ENCODE measurements around the gene RIMBP3C.
"Not testable (repeated sequence)": the region's sequence is repeated elsewhere in the genome, so short reads cannot be mapped to it uniquely, and the experiment has no call there.

RIMBP3C gene

DNA sequence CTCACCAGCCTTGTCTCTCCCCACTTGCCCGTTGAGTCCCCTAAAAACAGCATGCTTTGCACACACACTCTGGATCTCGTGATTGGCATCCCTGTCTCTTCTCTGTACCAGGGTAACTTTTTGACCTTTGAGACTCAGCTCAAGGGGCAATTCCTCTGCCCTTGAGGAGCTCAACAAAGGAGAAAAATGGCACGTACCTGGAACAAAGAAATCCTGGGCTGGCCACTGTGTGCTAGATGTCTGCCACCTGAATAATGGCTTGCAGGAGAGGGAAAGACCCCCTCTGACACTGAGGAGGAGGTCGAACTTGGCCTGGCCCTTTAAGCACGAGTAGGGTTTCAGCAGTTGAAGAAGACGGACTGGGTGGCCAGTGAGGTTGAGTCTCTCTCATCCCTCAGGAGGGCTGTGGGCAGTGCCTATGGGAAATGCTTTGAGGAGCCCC is 22.1 kb upstream of the RIMBP3C start:
- no peak for DNase-seq (ENCODE audit: low read depth in 3 of 3)

DNA sequence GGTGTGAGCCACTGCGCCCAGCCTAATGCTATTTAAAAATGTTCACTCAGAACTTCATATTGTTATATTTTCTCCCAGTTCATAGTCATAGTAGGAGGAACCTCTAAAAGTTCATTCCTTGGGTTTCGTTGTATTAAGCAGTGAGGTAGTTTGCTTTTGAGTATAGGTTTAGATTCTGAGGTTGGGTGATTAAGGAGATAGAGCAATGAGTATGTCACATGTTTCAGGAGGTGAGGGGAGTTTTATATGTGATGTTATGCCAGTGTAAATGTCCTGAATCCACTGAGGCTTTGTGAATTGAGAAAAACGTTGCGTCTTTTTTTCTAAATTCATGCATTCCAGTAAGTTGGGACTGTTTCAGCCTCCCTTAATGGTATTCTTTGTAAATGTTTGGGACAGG is 20.4 kb upstream of the RIMBP3C start:
- DNase-seq (ENCODE audit: low read depth in 3 of 3): no peak

DNA sequence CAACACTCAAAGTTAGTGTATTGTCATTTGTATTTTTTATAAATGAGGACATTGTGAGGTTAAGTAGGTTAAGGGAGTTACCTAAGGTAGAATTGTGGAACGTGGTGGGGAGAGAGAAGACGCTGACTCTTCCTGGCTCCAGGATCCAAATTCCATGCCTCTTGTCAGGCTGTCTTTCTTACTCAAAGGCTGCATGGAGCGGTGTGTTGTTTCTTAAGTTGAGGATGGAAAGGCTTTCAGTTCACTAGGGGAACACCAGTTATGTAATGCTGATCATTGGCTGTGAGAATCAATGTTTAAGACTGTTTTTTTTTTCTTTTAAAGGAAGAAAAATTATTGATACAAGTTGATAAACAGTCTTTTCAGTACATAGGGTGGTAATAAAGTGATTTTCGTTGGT is 19.1 kb upstream of the RIMBP3C start:
- DNase-seq (ENCODE audit: low read depth in 3 of 3): no peak

DNA sequence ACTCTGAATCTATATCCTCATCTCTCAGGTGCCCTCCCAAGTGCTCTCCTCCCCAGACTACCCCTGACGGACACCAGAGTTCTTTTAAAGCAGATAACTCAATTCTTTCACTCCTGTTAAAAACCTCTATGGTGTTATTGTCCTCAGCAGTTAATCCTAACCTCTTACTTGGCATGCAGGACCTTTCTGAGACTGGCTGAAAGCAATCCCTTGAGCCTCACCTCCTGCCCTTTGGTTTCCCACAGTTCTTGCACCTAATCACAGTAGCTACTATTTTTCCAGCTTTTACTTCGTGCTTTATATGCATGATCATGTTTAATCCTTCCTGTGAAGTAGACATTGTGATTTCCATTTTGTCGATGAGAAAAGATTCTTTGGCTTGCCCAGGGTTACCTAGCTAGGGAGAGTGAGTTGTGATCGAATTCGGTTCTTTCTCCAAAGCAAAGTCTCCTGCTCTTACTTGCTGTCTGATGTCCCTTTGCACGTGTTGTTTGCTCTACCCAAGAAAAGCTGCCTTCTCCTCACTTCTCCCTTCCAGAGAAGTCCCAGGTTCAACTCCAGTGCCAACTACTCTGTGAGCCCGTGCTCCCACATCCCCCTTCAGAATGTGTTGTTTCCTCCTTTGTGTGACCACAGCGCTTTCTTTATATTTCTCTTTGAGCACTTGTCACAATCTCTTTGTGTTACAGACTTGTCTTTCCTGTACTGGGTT is 18.4 kb upstream of the RIMBP3C start:
- no peak for DNase-seq (ENCODE audit: low read depth in 3 of 3)

DNA sequence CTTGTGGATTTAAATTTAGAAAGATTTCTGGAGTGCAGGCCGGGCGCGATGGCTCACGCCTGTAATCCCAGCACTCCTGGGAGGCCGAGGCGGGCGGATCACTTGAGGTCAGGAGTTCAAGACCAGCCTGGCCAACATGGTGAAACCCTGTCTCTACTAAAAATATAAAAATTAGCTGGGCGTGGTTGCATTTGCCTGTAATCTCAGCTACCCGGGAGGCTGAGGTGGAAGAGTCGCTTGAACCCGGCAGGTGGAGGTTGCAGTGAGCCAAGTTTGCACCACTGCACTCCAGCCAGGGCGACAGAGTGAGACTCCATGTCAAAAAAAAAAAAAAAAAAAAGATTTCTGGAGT is 17.8 kb upstream of the RIMBP3C start:
- DNase-seq (ENCODE audit: low read depth in 3 of 3): not testable (repeated sequence)

DNA sequence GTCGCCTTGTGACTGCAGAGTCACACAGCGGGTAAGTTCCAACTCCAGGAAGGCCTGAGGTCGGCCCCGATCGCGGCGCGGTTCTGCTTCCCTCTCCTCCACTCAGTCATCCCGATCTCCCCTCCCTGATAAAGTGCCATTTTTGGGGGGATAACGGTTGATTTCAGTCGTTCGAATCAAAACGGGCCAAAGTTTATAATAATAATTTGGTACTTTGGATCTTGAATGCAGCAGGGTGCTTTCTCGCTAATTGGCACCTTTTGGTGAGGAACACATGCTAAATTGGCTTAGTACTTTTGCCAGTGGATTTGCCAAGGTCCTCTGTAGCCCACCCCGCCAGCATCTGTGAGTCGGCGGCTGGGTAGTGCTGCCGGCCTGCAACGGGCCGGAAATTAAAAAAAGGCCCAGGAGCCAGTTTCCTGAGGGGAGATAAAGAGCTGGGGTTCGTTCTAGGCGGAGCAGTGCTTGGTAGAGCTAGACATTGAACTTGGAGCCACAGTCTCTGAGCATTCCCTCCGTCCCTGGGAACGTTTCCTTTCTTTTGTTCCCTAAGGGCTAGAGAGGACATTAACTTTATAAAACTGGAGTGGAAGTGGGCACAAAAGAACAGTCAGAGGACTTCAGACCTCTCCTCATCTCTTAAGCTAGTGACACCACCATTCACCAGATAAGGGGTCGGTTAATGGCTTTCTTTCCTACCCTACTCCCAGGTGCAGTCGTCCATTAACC is 17.2 kb upstream of the RIMBP3C start:
- no peak for DNase-seq (ENCODE audit: low read depth in 3 of 3)

DNA sequence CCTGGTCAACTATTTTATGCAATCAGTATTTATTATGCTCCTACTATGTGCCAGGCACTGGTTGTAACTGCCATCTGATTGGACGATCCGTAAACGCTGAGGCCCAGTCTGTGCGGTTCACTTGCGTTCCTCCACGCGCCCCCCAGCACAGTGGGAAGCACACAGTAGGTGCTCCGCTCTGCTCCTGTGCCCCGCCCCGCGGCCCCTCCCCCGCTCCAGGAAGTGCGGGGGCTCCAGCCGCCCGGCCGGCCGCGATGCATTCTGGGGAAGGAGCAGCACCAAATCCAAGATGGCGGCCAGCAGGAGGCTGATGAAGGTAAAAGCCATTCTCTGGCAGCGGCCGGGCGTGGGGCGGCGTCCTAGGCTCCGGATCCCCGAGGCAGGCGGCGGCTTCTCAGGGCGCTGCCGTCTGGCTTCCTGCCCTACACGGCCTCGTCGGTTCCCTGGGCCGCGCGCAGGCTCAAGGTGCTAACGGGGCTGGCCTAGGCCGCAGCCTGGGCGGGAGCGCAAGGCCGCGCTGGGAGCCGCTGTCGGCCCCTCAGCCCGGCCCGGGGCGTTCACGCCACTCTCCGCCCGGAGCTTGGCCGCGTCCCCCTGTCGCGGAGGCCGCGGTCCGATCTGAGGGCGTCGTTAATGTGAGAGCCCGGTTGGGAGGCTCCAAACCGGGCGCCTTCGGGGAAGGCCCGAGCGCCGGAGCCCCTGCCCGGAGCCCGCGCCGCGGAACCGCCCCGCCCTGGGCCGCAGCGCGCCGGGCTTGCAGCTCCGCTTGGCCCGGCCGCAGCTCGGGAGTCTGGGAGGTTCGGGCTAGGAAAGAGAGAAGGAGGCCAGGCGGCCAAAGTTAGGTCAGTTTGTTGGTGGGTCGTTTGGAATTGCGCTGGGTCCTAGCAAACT is 16.4 kb upstream of the RIMBP3C start, which contains the start of gene UBE2L3:
Gene UBE2L3, plus strand, starts transcription at position 259 of the 891 bp plus-strand sequence. Its CDS starts 31 bp downstream, at position 290.
- DNase-seq (ENCODE audit: low read depth in 3 of 3): peak; percentile 66 to 75 (median 68)

- no peak for DNase-seq (ENCODE audit: low read depth in 3 of 3)
These were observed 13.2 kb upstream of the RIMBP3C start for GRCh38 chr22:21564411-21564810.

GRCh38 chr22:21563912-21564311 is 12.7 kb upstream of the RIMBP3C start:
- DNase-seq (ENCODE audit: low read depth in 3 of 3): no peak

- DNase-seq (ENCODE audit: low read depth in 3 of 3): not testable (repeated sequence)
These were observed 9.4 kb upstream of the RIMBP3C start for GRCh38 chr22:21560657-21561056.

DNA sequence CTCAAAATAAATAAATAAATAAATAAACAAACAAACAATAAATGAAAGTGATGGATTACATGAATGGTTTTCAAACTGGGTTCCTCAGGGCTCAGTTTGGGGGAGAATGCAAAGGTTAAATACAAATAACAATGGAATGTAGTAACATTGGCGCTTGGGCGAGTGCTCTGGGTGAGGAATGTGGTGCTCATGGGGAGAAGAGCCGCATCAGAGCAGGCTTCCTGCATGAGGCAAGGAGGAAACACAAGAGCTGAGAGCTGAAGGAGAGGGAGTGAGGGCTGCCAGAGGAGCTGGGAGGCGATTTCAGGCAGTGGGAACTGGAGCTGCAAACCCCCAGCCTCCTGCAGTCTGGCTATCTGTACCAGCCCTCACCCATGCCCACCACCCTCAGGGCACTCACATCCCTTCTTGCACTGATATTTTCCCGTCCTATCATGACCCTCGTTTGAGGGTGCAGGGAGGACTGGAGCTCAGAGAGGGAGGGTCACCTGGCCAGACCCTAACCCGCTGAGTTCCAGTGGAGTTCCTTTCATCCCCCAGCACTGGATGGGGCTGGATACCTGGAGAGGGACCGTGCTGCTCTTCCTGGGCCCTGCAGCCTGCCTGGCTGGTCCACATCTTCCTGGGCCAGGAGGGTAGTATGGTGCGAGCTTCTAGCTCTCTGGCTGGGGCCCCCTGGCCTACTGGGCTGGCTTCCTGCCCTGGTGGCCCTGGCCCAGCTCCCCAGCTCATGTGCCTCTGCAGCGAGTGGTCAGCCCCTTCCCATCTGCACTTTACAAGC is 8.3 kb upstream of the RIMBP3C start:
- DNase-seq (ENCODE audit: low read depth in 3 of 3): not testable (repeated sequence)

DNA sequence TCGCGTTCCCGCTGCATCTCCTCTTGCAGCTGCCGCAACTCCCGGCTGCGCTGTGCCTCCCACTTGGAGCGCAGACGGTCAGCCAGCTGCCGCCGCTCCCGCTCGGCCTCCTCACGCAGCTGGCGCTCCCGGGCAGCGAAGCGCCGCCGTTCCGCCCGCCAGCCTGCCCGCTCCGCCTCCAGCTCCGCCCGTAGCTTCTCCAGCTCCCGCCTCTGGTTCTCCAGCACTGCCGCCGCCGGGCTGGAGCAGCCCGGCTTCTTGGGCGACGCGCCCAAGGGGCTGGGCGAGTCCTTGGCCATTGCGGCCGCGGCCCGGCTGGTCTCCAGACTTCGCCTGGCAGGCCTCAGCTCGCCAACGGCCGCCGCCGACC is 598 bp downstream of the RIMBP3C start:
- not testable (repeated sequence) for DNase-seq (ENCODE audit: low read depth in 3 of 3)

GRCh38 chr22:21550008-21550677 is 1.1 kb downstream of the RIMBP3C start:
- DNase-seq (ENCODE audit: low read depth in 3 of 3): not testable (repeated sequence)

DNA sequence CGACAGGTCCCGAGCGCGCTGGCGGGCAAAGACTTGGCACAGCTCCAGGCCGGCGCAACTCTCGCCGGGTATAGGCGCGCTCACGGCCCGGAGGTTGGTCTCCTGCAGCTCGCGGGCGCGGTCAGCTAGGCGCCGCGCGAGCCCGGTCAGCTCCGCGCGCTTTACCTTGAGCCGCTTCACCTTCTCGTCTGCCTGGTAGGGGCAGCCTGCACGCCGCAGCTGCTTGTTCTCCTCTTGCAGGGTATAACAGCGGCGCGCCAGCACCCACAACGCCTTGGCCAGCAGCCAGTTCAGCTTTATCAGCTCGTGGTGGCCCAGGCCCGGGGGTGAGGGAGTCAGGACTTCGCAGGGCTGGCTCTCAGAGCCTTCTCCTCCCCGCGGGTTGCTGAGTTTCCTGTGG is 1.7 kb downstream of the RIMBP3C start:
- DNase-seq (ENCODE audit: low read depth in 3 of 3): not testable (repeated sequence)

DNA sequence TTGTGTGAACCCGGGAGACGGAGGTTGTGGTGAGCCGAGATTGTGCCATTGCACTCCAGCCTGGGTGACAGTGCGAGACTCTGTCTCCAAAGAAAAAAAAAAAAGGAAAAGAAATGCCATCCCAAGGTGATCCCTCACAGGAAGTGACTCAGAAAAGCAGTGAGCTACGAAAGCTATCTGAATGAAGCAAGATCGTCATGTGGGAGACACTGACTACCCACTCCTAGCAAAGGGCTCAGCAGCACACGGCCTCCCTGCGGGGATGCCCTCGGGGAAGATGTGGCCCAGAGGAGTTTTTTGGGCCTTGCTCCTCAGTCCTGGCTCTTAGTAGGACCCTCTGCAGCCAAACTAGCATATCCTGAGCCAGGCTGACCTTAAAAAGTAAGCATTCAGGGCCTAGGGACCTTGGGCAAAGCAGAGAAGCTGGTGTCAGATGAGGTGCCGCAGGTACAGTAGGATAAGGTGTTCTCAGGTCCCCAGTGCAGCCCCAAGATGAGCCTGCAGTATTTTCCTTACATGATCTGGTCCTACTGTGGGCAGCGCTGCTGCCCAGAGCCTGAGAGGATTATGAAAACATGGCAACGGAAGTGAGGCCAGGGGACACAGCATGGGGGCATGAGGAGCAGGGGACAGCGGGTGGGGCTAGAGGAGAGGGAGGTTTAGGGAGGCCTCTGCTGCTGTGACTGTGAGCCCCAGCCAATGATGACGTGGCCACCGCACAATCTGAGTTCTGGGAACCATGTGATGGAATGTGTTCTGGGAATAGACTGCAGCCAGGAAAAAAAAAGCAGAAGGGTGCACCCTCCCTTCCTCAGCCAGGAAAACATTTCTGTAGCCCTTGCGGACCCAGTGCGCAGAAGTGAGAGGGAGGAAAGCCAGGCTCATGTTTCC is 6.6 kb downstream of the RIMBP3C start:
- DNase-seq (ENCODE audit: low read depth in 3 of 3): not testable (repeated sequence)

GRCh38 chr22:21539862-21540261 is 11.4 kb downstream of the RIMBP3C start:
- not testable (repeated sequence) for DNase-seq (ENCODE audit: low read depth in 3 of 3)

DNA sequence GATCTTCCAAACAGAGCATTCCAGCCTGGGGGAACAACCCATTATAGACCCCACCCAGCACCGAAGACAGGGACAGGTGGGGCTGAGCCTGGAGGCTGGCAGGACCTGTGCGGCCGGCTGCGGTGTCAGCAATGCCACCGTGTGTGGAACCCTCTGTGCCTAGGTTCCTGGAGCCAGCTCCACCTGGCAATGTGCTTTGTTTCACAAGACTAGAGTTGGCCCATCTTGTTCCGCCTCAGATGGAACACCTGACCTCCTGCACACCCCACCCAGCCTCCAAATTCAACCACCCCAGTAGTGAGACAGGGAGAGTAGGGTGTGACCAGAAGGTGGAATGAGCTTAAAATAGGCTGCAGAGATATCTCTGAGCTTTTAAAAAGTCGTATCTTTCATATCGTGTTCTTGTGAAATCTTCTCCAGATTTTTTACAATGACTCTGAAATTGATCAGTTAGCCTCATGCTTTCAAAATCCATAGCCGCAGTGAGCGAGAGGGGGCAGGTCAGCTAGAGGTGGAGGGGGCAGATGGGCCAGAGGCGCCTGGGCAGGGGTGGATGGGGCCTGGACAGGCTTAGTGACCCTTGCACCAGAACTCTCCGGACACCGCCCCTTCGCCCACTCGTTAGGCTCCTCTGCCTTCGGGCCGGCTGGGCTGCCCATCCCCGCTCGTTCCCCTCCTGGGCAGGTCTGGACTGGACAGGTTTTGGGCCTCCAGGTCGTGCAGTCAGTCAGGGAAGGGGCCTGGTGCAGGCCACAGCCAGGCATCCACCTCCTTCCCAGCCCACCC is 18.2 kb downstream of the RIMBP3C start:
- DNase-seq (ENCODE audit: low read depth in 3 of 3): not testable (repeated sequence)

DNA sequence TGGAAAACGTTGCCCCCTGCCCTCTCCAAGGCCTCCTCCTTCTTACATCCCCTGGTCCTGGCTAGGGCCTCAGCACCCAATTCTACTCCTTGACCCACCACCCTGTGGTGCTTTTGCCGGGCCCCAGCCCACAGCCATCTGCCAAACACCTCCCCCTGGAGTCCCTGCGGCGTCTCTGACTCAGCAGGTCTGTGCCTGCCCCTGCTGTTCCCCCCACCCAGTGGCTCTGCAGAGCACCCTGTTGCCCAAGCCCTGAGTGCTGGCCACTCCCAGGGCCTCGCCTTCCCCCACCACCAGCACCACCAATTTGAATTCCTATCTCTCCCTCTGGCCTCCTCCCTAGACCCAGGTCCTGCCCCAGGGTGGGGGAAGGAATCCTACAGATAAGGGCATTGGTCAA is 19.7 kb downstream of the RIMBP3C start:
- not testable (repeated sequence) for DNase-seq (ENCODE audit: low read depth in 3 of 3)

Measured in stimulated activated CD4-positive, alpha-beta T cell treated with anti-CD3 and anti-CD28 coated beads, TNF-alpha, amount 100 ng/mL, for 4 hours (primary cell).